Naive thymus-derived CD4-positive, alpha-beta T cell (primary cell): Measurements from ENCODE around the gene ZBTB39. TPM values are rescaled to one million over a fixed set of nuclear protein-coding genes. Genes with fewer than 3 reads are reported as not detected.

ENCODE experiments used
- ATAC-seq: fragments of 150-1000 bp; cut with Tn5 transposase; 2 replicates; pipeline ENCODE4 v1.10.0; 2021; ENCODE audit warnings: mild to moderate bottlenecking, moderate library complexity
- CTCF ChIA-PET: fragments of 350-600 bp; sonication (Branson Sonifier 250); formaldehyde crosslinking; loops from one replicate; lab custom pipeline; 2021; ENCODE audit warnings: antibody characterized with exemption; lab: Charles Lee
- POLR2A ChIA-PET: fragments of 350-600 bp; sonication (Branson Sonifier 250); formaldehyde crosslinking; loops from one replicate; lab custom pipeline; 2021; ENCODE audit warnings: antibody characterized with exemption, inconsistent platforms; lab: Charles Lee
- DNase-seq, 9 donors: peaks; one replicate each; pipeline versions ENCODE4 v3.0.0 to v3.0.0-alpha.2; 2020 to 2022; ENCODE audit warnings: mixed read lengths in 1 of 9
- H3K27ac ChIP-seq: one replicate; pipeline ENCODE4 v1.7.0; 2013; ENCODE audit warnings: mild to moderate bottlenecking, low read depth, low read length, moderate library complexity
- H3K27me3 ChIP-seq, 2 donors: one replicate each; pipeline ENCODE4 v1.7.0; 2013; ENCODE audit warnings: low read length in 2 of 2, mild to moderate bottlenecking in 2 of 2, moderate library complexity in 2 of 2; ENCODE audit not compliant: control insufficient read depth in 2 of 2, insufficient read depth in 2 of 2
- H3K36me3 ChIP-seq, 3 experiments: 1 replicate in 2 of 3; 2 replicates in 1 of 3; pipeline ENCODE4 v1.7.0; 2013; ENCODE audit warnings: low read length in 3 of 3, mild to moderate bottlenecking in 3 of 3, moderate library complexity in 1 of 3; ENCODE audit not compliant: insufficient read depth in 3 of 3, control insufficient read depth in 2 of 3
- H3K4me1 ChIP-seq, 2 donors: one replicate each; pipeline ENCODE4 v1.7.0; 2013; ENCODE audit warnings: low read length in 2 of 2, mild to moderate bottlenecking in 2 of 2, moderate library complexity in 1 of 2; ENCODE audit not compliant: control insufficient read depth in 2 of 2, insufficient read depth in 2 of 2
- H3K4me3 ChIP-seq: 2 replicates; pipeline ENCODE4 v1.7.0; 2013; ENCODE audit warnings: mild to moderate bottlenecking, low read length
- H3K9me3 ChIP-seq, 3 experiments: 1 replicate in 2 of 3; 2 replicates in 1 of 3; pipeline ENCODE4 v1.7.0; 2013; ENCODE audit warnings: low read length in 3 of 3; ENCODE audit not compliant: control insufficient read depth in 2 of 3
- H3K27ac Mint-ChIP-seq, 9 donors: one replicate each; pipeline ENCODE4 v1.8.0; 2020 to 2022; ENCODE audit warnings: mixed read lengths in 9 of 9, mild to moderate bottlenecking in 8 of 9, moderate library complexity in 5 of 9, inconsistent platforms in 2 of 9
- H3K27me3 Mint-ChIP-seq, 5 donors: one replicate each; pipeline ENCODE4 v1.8.0; 2021 to 2022; ENCODE audit warnings: mixed read lengths in 5 of 5, mild to moderate bottlenecking in 1 of 5
- H3K36me3 Mint-ChIP-seq, 5 donors: one replicate each; pipeline ENCODE4 v1.8.0; 2020 to 2022; ENCODE audit warnings: mixed read lengths in 5 of 5, mild to moderate bottlenecking in 3 of 5, inconsistent platforms in 1 of 5
- H3K4me1 Mint-ChIP-seq, 7 donors: one replicate each; pipeline ENCODE4 v1.8.0; 2020 to 2022; ENCODE audit warnings: mixed read lengths in 7 of 7, mild to moderate bottlenecking in 3 of 7, inconsistent platforms in 1 of 7
- H3K4me3 Mint-ChIP-seq, 10 donors: one replicate each; pipeline ENCODE4 v1.8.0; 2020 to 2022; ENCODE audit warnings: mild to moderate bottlenecking in 10 of 10, mixed read lengths in 10 of 10, moderate library complexity in 6 of 10, inconsistent platforms in 2 of 10
- H3K9me3 Mint-ChIP-seq, 11 donors: one replicate each; pipeline ENCODE4 v1.8.0; 2020 to 2022; ENCODE audit warnings: mixed read lengths in 11 of 11, mild to moderate bottlenecking in 4 of 11, inconsistent platforms in 1 of 11, moderate library complexity in 1 of 11
- intact Hi-C, 2 donors: fragments of 100-400 bp; cut with micrococcal nuclease; formaldehyde crosslinking; loops; one replicate each; pipeline ENCODE4 v1.15.1; 2023
- polyA plus RNA-seq, 2 donors: library from polyadenylated mRNA; unstranded; fragments of 300-500 nt; fragmentation: Illumina TruSeq; gene quantifications; one replicate each; pipeline ENCODE4 v1.2.3, GENCODE V29; 2021
- total RNA-seq, 6 experiments: library from RNA in 5 of 6; stranded (reverse) in 5 of 6; gene quantifications; 1 replicate in 5 of 6; 2 replicates in 1 of 6; pipeline ENCODE4 v1.2.3 and lab custom pipeline; 2021 to 2026

ZBTB39 gene
- total and polyA plus RNA-seq, 7 experiments from 2014 or later = 2.2 to 12.9 (median 8.2) TPM

DNA sequence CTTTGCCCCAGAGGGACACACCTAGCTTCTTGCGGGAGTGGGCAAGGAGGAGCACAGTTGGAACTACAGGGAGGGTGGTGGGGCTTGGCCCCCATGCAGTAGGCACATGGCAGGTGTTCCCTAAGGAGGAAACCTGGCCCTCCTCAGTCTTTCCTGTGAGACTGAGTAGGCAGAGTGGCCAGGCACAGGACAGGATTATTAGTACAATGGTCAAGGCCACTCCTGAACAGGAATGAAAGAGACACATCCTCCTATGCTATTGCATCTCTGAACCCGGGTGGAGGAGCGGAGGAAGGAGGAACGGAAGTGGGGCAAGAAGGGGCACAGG is 42.7 kb upstream of the ZBTB39 start:
- H3K4me1 Mint-ChIP-seq = peaks cover 25 to 39% (median 34%) of the 10 kb centered on the region in 7 donors
- intact Hi-C loops = no loop called here
- DNase-seq (no peak), ATAC-seq (no peak)
- H3K9me3 ChIP-seq = no peaks in the 10 kb centered on the region
- no peaks in the 10 kb centered on the region for H3K27me3 ChIP-seq
- peak overlapping the region in 1 of 9 donors; percentile 10 for H3K27ac Mint-ChIP-seq
- H3K4me3 ChIP-seq = no peak overlapping the region
- ChIA-PET POLR2A (interaction anchor here (0.6 to 2.3 kb wide), 3 partner anchors 18 to 293 kb away, joined by 3 to 10 read pairs (median 9); partner anchors contain the start of gene STAT6), CTCF (interaction anchor here (1.9 to 2.6 kb wide), 2 partner anchors 12 to 41 kb away, joined by 6 to 19 read pairs; no protein-coding TSS in a partner anchor)
- H3K36me3 ChIP-seq = no peaks in the 10 kb centered on the region
- H3K27me3 Mint-ChIP-seq = peaks cover 0 to 6% (median 0%) of the 10 kb centered on the region in 5 donors
- peaks cover 19 to 20% of the 10 kb centered on the region in 2 donors for H3K4me1 ChIP-seq
- H3K9me3 Mint-ChIP-seq = peaks cover 0 to 2% (median 0%) of the 10 kb centered on the region in 11 donors
- H3K36me3 Mint-ChIP-seq = peaks cover 0 to 14% (median 0%) of the 10 kb centered on the region in 5 donors
- no peak overlapping the region for H3K27ac ChIP-seq
- no peak overlapping the region for H3K4me3 Mint-ChIP-seq

DNA sequence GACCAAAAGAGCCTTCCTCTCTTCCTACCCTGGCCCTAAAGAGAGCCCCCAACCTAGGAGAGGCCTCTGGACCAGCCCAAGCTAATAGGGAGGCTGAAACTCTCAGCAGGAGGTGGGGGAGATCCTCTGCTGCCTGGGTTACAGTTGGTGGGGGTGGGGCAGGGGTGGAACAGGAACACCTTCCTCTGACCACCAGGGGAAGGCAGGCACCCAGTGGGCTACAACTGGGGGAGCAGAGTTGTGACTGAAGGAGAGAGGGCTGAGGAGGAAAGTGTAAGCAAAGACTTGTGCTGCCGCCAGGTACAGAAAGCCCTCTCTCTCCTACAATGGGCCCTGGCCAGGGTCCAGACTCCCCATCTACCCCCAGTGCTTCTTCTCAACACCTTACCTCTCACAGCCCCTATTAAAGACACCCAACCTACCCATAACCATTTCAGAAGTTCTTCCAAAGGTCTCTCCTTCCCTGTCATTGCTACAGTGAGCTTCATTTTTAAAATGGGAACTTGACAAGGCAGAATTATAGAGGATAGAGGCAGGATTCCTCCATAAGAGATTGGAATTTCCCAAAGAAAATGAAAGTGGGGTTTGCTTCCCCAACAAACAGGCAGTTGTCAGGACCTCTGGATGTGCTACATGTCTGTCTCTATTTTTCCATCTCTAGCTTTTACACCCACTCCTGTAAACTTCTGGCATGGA is 42.2 kb upstream of the ZBTB39 start:
- peaks cover 0 to 6% (median 0%) of the 10 kb centered on the region in 5 donors for H3K27me3 Mint-ChIP-seq
- peaks cover 0 to 2% (median 0%) of the 10 kb centered on the region in 11 donors for H3K9me3 Mint-ChIP-seq
- ATAC-seq (no peak), DNase-seq (no peak)
- Histone ChIP-seq H3K4me1 (peaks cover 19 to 20% of the 10 kb centered on the region in 2 donors), H3K27me3 (no peaks in the 10 kb centered on the region), H3K27ac (no peak overlapping the region), H3K36me3 (no peaks in the 10 kb centered on the region), H3K4me3 (no peak overlapping the region), H3K9me3 (no peaks in the 10 kb centered on the region)
- intact Hi-C loops = no loop called here
- H3K36me3 Mint-ChIP-seq = peaks cover 0 to 9% (median 0%) of the 10 kb centered on the region in 5 donors
- H3K4me1 Mint-ChIP-seq = peaks cover 25 to 39% (median 34%) of the 10 kb centered on the region in 7 donors
- peak overlapping the region in 1 of 9 donors; percentile 75 for H3K27ac Mint-ChIP-seq
- peak overlapping the region in 2 of 10 donors; percentile 0 to 15 for H3K4me3 Mint-ChIP-seq
- ChIA-PET POLR2A (interaction anchor here (0.6 to 2.4 kb wide), 8 partner anchors 8 to 294 kb away, joined by 3 to 10 read pairs (median 6); partner anchors contain the start of gene STAT6), CTCF (interaction anchor here (0.8 to 2.6 kb wide), 4 partner anchors 13 to 40 kb away, joined by 3 to 19 read pairs (median 8); no protein-coding TSS in a partner anchor)

DNA sequence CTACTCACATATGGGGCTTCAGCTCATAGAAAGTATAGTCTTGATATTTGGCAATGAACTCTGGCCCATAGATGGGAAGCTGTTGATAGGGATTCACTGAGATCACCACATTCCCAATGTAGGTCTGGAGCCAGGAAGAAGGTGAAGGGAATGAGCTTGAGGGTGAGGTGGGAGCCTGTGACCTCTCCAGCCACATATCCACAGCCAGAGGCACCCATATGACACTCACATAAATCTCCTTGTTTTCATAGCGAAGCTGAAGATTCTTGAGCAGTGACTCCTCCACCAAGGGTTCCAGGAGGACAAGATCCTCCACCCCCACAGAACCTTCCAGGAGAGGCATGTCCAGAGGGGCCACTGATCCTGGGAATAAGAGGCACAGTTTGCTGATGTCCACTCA is 41.6 kb upstream of the ZBTB39 start:
- no peak overlapping the region for H3K4me3 ChIP-seq
- Mint-ChIP-seq H3K27ac (peak overlapping the region in 7 of 9 donors; percentile 75 to 93 (median 79)), H3K4me1 (peaks cover 25 to 39% (median 34%) of the 10 kb centered on the region in 7 donors), H3K27me3 (peaks cover 0 to 6% (median 0%) of the 10 kb centered on the region in 5 donors), H3K36me3 (peaks cover 0 to 3% (median 0%) of the 10 kb centered on the region in 5 donors), H3K4me3 (peak overlapping the region in 7 of 10 donors; percentile 45 to 79 (median 59)), H3K9me3 (peaks cover 0 to 2% (median 0%) of the 10 kb centered on the region in 11 donors)
- intact Hi-C loops = loop anchor here (2.0 kb wide), 3 partner anchors 13 to 17 kb away; no protein-coding TSS in a partner anchor
- H3K4me1 ChIP-seq = peaks cover 19 to 20% of the 10 kb centered on the region in 2 donors
- POLR2A ChIA-PET = interaction anchor here (0.7 to 2.4 kb wide), 8 partner anchors 9 to 64 kb away, joined by 3 to 10 read pairs (median 6); partner anchors contain the start of gene STAT6
- CTCF ChIA-PET = interaction anchor here (0.8 to 2.6 kb wide), 5 partner anchors 14 to 42 kb away, joined by 3 to 19 read pairs (median 6); partner anchors contain the start of gene ZBTB39
- DNase-seq (no peak), ATAC-seq (no peak)
- no peaks in the 10 kb centered on the region for H3K27me3 ChIP-seq
- H3K27ac ChIP-seq = no peak overlapping the region
- no peaks in the 10 kb centered on the region for H3K9me3 ChIP-seq
- no peaks in the 10 kb centered on the region for H3K36me3 ChIP-seq

DNA sequence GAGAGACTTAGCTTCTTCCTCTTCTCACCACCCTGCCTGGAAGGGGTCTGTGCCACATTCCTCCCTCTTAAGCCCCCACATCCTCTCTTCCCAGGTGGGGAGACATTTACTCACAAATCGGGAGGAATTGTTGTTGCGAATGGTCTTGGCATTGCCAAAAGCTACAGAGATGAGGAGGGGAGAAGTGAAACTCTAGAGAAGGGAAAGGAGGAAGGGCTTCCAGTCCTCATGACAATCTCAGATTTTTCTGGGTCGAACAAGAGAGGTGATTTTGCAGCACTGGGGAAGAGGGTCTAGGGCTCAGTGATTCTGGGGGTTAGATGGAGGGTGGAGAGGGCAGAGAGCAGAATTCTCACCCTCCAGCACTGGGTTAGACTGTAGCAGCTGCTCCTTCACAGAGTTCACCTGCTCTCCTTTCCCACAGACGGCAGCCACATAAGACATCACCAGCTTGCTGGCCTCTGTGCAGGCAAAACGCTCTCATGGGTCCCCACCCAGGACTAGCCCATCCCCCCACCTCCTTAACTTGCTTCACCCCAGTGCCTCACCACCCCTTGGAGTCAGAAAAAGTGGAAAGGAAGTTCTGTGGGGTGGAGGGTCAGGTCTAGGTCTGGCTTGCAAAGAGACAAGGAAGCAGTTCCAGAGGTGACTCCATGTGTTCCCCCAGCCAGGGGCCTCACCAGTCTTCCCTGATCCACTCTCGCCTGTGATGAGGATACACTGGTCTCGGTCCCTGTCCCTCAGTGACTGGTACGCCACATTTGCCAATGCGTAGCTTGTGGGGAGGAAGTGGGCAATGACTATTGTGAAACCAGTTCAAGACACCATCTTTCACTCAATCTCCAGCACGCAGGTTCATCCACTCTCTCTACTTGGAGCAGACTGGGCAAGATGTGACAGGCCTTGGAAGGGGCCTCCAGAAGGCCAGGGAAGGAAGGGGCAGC is 40.9 kb upstream of the ZBTB39 start:
- Mint-ChIP-seq H3K4me3 (peak overlapping the region; percentile 45 to 79 (median 59)), H3K4me1 (peaks cover 25 to 39% (median 34%) of the 10 kb centered on the region in 7 donors), H3K27ac (peak overlapping the region; percentile 71 to 93 (median 79)), H3K27me3 (peaks cover 0 to 6% (median 0%) of the 10 kb centered on the region in 5 donors), H3K9me3 (peaks cover 0 to 2% (median 0%) of the 10 kb centered on the region in 11 donors), H3K36me3 (no peaks in the 10 kb centered on the region)
- H3K27ac ChIP-seq = no peak overlapping the region
- no peaks in the 10 kb centered on the region for H3K9me3 ChIP-seq
- H3K4me1 ChIP-seq = peaks cover 19 to 20% of the 10 kb centered on the region in 2 donors
- ChIA-PET POLR2A (interaction anchor here (0.7 to 2.4 kb wide), 9 partner anchors 9 to 65 kb away, joined by 3 to 10 read pairs (median 4); partner anchors contain the start of gene STAT6), CTCF (interaction anchor here (0.8 to 2.6 kb wide), 7 partner anchors 14 to 41 kb away, joined by 3 to 19 read pairs (median 6); partner anchors contain the start of gene ZBTB39)
- intact Hi-C loops = loop anchor here (2.0 kb wide), 3 partner anchors 14 to 16 kb away; no protein-coding TSS in a partner anchor
- no peaks in the 10 kb centered on the region for H3K27me3 ChIP-seq
- peak overlapping the region; percentile 11 for H3K4me3 ChIP-seq
- peak in 5 of 9 donors; percentile 21 to 54 (median 37) for DNase-seq
- ATAC-seq = peak; percentile 75
- H3K36me3 ChIP-seq = no peaks in the 10 kb centered on the region

DNA sequence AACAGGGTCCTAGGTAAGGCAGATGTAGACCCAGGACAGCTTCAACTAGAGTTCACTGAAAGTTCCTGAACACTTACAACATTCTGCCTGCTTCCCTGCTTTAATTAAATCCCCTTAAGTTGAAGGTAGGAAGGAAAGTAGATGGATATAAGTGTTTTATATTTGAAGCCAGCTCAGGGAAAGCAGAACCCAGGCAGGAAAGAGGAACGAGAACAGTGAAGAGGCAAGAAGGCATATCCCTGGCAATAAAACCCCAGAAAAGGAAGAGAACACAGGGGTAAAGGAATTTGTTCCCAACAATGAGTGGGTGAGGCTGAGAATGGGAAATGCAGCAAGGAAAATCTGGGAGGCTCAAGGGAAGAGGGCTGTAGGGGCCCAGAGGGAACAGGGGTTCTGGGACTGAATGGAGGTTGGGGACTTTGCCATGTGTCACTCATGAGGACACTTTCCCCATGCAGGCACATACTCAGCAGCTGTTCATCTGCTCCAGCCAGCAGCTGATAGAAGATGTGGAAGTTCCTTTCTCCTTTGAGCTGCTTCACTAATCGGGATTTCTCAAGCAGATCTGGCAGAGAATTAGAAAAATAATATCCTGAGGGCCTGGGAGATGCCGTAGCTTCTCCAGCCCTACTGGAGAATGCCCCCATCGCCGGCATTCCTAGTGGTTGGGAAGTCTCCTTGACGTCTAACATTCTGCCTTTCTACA is 39.9 kb upstream of the ZBTB39 start:
- Histone ChIP-seq H3K27ac (no peak overlapping the region), H3K4me1 (peaks cover 19 to 20% of the 10 kb centered on the region in 2 donors), H3K36me3 (no peaks in the 10 kb centered on the region), H3K27me3 (no peaks in the 10 kb centered on the region), H3K9me3 (no peaks in the 10 kb centered on the region), H3K4me3 (no peak overlapping the region)
- CTCF ChIA-PET = interaction anchor here (1.1 to 2.0 kb wide), 2 partner anchors 17 to 38 kb away, joined by 4 to 8 read pairs; no protein-coding TSS in a partner anchor
- Mint-ChIP-seq H3K4me3 (peak overlapping the region in 8 of 10 donors; percentile 45 to 79 (median 64)), H3K4me1 (peaks cover 25 to 39% (median 34%) of the 10 kb centered on the region in 7 donors), H3K36me3 (no peaks in the 10 kb centered on the region), H3K9me3 (peaks cover 0 to 2% (median 0%) of the 10 kb centered on the region in 11 donors), H3K27ac (peak overlapping the region in 4 of 9 donors; percentile 9 to 93 (median 58)), H3K27me3 (peaks cover 0 to 6% (median 0%) of the 10 kb centered on the region in 5 donors)
- ATAC-seq (no peak), DNase-seq (no peak)
- POLR2A ChIA-PET = interaction anchor here (0.8 to 2.4 kb wide), 6 partner anchors 9 to 29 kb away, joined by 3 to 10 read pairs (median 3); no protein-coding TSS in a partner anchor
- intact Hi-C loops = loop anchor here (2.0 kb wide), 3 partner anchors 15 to 17 kb away; no protein-coding TSS in a partner anchor
